ENCODE measurements around the gene XYLT2.

The XYLT2 gene

DNA sequence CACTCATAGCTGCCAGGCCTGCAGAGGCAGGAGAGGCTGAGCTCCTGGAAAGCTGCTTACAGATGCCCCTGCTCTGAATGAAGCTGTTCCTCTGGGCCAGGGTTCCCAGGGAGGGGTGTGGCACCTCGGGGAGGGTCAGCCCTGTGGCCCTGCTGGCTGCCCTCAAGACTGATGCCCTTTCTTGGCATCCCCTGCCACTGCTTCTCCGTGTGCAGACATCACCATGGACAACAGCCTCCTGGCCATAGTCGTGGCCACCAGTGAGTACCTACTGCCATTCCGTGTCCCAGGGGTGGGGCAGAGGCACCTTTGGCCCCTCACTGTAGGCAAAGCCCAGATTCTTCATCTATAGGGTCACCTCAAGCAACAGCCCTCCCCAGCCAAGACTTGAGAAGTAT is 18.1 kb downstream of the XYLT2 start:
- DNase-seq (ENCODE audit: low spot score): no peak

DNA sequence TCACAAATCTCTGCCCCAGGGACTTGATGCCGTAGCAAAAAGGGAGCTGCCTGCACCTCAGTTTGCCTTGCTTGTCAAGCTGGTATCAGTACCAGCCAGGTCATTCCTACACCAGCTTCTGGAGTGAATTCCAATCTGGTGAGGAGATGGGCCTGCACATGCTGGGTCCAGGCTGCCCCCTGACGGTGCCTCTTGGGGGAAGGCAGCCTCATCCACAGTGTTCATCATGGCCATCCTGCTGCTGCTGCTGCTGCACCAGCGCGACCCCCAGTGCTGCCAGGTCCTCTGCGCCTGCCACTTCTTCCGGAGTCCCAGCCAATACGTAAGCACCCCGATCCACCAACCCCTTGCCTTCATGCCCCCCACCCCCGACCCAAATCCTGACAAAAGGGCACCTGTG is 18.8 kb downstream of the XYLT2 start:
- no peak for DNase-seq (ENCODE audit: low spot score)

DNA sequence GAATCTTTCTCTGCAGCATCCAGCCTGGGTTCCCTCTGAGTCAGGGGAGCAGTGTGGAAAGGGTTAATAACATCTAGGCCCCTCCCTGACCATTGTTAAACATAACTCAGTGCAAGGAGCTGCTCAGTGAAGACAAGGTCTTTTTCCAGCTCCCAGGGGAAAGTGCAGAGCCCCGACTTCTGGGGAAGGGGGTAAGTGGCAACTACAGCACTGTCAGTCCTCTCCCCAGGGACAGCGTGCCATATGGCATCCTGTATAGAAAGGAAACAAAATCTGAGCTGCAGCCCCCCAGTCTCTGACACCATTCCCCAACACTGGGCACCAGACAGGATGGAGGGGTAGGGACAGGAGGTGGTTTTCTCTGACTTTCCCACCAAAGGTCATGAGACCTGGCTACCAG is 19.2 kb downstream of the XYLT2 start:
- DNase-seq (ENCODE audit: low spot score): no peak

DNA sequence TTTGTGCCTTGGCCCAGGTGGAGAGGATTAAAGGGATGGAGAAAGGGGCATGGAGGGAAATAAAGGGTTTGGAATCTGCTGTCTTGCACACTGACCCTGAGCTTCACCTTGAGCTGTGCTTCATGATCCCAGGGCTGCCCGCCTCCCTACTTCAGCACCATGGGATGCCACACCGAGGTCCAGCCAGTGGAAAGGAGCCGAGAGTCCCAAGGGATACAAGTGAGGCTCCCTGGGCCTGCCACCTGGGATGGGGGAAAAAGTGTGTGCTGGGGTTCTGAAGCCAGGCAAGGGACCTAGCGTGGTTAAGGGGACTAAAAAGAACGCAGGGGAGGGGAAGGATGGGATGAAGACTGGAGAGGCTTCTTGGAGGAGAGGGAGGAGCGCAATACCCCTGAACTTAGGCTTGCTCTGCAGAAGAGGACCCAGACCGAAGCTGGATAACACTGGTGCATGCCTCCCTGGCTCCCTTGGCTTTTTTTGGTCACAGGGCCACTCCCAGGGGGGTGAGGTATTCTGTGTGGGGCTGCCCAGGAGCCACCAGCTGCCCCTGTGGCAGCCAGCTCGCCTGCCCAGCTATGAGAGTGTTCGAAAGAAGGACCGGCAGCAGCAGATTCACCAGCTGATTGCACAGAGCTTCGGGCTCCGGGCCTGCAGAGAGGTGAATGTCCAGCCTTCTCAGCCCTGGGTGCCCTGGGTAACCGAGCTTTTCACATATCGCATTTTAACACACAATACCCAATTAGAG is 19.9 kb downstream of the XYLT2 start:
- DNase-seq (ENCODE audit: low spot score): no peak

DNA sequence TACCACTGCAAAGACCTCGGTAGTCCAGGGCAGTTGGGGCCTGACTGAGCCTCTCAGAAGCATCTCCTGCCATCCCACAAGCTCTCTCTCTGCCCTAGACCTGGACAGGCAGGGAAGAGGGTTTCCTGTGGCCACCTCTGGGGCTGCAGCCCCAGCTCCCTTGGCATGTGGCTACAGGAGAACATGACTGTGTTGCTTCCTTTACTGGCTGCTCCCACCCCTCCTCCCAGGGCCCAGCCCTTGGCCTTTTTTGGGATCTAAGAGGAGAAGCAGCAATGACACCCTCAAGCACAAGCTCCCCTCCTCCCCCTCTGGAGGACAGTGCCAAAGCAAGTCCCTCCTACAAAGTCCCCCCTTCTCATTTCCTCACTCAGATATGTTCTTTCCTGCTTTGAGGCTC is 21.5 kb downstream of the XYLT2 start:
- DNase-seq (ENCODE audit: low spot score): no peak

DNA sequence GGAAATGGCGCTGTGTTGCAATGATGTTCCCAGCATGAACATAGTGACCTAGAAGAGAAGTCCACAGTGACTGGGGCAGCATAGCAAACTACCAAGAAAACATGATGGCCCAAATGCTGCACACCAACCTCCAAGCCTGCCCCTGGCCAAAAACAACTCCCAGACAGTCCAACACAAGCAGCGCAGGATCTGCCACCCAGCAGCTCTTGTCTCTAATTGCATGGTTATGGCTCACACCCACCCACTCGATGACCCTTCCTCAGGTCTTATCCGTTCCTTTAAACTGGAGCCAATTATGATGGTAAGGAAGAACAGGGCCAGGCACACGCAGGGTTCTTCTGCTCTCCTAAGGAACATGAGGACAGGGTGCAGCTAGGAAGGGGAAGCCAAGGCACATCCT is 24.1 kb downstream of the XYLT2 start:
- DNase-seq (ENCODE audit: low spot score): no peak

DNA sequence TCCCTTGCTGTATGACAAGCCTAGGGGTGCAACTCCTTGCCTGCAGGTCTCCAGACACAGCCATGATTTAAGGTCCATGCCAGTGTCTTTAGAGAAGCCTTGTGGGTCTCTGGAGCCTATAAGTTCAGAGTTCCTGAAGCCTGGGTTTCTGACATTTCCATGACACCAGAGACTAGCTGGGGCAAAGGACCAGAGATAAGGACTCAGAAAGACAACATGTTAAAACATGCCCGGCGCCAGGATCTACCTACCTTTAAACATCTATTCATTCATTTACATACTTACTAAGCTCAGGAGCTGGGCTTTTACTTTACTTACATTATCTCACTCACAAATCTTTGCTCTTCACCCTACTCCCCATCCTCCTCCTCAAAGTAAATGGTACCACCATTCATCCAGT is 25.6 kb downstream of the XYLT2 start:
- DNase-seq (ENCODE audit: low spot score): no peak

DNA sequence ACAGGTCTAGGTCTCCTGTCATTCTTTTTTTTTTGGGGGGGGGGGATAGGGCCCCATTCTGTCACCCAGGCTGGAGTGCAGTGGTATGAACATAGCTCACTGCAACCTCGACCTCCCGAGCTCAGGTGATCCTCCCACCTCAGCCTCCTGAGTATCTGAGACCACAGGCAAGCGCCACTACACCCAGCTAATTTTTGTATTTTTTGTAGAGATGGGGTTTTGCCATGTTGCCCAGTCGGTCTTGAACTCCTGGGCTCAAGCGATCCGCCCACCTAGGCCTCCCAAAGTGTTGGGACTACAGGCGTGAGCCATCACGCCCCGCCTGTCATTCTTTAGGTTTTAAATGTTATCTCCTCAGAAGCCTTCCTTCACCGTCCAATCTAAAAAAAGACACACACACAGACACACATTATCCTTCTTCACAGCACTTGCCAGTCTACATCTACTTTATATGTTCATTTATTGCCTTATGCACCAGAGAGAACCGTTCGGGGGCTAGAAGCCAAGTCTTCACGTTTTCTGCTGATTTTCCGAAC is 26.4 kb downstream of the XYLT2 start:
- no peak for DNase-seq (ENCODE audit: low spot score)

DNA sequence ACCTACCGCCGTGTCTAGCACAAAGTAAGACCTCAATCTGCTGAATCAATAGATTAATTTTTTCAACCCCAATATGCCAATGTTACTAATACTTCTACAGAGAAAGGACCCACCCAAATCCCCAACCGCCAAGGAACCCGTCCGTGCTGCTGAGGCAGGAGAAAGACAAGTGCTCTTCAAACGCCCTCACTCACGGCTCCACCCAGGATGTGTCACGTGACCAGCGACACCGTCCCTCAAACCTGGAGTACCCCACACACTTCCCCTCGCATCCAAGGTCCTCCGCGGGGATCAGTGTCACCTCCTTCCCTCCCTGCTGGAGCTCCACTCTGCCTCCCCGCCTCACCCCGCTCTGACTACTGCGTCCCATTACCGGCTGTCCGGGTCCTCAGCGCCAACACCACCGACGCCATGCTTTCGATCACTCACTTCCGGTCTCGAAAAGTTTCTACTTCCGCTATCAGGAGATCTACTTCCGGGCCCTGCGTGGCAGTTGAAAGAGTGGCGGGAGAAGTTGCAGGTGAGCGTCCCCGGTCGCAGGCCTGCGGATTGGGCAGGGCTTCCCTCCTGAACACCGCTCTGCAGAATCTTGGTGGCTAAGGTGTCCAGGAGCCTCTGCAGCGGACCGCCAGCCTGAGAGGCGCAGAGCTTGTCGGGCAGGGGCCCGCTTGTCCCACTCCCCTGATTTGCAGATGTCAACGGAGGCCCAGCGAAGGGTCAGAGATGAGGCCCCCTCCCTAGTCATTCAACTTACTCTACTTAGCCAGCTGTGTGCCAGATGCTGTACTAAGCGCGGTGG is 27.0 kb downstream of the XYLT2 start, which contains the start of the genes EME1 and MRPL27:
EME1 (plus strand) TSS at position 472 of the 799 bp plus-strand sequence. CDS start 1,980 bp downstream, outside the sequence.
MRPL27 (minus strand) TSS at position 427 of the 799 bp plus-strand sequence; CDS start at position 413, 14 bp downstream.
- DNase-seq (ENCODE audit: low spot score): peak; percentile 93

DNA sequence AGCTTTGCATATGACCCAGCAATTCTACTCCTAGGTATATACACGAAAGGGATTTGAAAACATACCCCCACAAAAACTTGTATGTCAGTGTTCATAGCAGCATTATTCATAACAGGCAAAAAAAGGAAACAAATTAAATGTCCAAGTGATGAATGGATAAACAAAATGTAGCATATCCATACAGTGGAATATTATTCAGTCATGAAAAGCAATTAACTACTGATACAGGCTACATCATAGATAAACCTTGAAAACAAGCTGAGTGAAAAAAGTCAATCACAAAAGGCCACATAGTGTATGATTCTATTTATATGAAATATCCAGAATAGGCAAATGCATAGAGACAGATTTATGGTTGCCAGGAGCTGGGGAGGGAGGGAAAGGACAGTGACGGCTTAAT is 27.8 kb downstream of the XYLT2 start:
- no peak for DNase-seq (ENCODE audit: low spot score)

DNA sequence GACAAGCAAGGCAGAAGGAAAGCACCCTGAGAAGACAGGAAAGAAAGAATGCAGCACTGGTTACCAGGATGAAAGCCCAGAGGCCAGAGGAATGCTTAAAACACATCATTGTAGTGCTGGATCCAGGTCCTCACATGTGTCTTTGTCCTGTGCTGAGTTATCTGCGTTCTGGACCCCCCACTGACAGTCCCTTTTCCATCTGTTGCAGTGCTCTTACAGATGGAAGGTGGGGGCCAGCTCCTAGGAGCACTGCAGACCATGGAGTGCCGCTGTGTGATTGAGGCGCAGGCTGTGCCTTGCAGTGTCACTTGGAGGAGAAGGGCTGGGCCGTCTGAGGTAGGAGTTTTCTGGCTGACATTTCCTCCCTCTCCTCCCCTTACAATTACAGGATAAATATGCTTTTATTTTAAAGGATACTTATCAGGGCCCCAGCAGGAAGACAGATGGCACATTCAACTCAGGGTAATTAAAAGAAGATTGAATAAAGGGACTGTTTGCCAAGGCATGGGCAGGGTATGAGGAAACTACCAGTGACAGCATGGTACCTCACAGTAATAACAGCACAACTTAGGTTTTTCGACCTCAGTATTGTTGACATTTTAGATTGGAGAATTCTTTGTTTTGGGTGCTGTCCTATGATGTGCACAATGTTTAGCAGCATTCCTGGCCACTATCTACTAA is 30.1 kb downstream of the XYLT2 start:
- no peak for DNase-seq (ENCODE audit: low spot score)

DNA sequence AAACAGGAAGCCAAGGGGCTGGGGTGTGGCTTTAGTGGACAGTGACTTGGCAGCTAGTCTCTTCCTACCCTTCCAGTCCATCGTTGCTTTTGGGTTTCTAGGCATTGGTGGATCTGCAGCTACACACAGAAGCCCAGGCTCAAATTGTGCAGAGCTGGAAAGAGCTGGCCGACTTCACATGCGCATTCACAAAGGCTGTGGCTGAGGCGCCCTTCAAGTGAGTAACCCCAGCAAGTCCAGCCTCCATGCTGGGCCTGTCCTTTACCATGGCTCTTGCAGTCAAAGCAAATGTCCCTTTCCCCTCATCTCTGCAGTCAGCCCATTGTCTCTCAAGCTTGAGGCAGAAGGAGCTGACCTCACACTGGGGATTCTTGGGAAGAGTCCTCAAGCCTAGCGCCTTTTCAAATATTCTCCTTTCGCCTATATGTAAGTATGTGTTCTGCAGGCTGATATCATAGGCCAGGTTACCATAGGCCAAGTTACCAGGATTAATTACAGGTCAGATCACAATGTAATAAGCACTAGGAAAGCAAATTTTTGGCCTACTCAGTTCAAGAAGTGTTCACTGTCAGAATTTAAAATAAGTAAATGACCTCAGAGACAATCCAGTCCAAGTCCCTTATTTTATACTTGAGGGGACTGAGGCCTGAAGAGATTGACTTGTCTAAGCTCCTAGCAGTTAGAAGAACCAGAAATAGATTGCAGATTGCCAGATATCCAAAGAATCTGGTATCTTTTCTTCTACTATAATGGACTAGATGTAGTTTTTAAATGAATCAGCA is 33.6 kb downstream of the XYLT2 start:
- no peak for DNase-seq (ENCODE audit: low spot score)

DNA sequence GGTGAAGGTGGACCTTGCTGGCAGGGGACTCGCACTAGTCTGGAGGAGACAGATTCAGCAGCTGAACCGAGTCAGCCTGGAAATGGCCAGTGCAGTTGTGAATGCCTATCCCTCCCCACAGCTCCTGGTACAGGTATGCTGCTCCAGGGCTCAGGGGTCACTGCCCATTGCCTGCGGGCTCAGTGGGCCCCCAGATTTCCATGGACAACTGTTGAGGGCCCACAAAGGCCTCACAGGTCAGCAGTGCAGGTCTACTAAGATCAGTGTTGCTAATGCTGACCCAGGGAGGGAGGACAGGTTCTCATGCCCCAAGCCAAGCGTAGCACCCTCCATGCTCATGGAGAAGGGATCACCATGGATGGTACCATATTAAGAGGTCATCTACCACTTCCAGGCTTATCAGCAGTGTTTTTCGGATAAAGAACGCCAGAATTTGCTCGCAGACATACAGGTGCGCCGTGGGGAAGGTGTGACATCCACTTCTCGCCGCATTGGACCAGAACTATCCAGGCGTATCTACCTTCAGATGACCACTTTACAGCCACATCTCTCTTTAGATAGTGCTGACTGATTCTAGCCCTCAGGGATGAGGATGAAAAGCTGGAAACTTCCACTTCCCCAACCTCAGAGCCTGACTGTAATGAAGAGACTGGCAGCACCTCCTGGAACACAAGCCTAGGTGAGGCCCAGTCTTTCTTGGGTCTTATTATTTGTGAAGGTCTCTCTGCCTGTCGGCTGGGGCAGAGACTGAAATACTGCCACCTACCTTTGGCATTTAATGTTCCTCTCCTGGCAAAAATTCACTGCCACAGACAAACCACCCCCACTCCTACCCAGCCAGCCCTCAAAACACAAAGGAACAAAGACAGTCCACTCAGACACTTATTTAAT is 34.7 kb downstream of the XYLT2 start:
- DNase-seq (ENCODE audit: low spot score): no peak

DNA sequence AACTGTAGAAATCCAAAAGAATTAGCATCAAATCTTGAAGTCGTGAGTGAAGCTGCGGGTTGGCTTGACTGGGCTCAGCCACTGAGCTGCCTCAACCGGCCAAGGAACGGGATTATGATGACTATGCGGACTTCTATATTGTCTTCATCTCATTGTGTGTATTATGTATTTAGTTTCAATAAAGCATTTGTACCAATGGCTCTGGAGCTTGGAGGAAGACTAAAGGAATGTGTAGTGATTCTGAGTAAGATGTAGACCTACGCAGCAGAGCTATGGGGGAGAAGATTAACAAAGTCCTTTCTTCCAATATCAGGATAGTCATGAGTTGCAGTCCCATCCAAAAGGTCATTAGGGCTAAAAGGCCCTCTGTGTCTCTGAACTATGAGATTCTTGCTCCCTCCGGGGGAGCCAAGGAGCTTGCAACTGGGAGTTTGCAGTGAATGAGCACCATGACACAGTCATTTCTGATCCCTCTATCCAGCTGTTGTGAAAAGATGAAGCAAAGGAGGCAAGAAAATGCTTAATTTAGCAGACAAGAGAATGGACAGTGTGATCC is 35.4 kb downstream of the XYLT2 start:
- DNase-seq (ENCODE audit: low spot score): no peak

DNA sequence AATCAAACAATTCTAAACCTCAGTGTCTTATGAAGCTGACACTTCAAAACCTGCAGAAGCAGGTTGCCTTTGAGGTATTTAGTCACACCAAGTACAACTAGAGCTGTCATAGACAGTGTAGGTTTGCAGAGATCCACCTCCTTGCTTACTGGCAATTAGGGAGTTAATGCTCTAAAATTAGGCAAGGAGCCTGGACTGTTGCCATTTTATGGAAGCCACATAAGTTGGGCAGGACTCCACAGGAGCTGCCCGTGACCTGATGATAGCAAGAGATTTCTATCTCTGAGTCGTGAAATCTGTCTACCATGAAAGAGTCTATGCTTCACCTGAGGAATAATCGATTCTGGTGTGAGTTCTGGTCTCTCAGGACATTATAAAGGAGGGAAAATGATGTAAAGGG is 36.0 kb downstream of the XYLT2 start:
- DNase-seq (ENCODE audit: low spot score): no peak

DNA sequence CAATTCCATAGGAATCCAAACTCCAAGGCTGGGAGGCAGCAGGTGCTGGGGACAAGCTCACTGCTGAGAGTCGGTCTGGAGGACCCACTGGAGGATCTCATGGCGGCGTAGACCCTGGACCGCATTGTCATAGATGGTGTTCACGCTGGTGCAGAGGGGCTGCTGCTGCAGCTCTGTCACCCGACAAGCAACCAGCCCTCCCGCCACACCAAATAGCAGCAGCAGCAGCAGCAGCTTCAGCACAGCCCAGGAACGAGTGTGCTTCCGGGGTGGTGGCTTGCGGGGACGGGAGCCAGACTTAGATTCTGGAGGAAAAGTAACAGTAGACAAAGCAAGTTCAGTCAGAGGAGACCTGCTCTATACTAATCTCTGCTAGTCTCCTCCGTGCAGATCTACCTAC is 37.0 kb downstream of the XYLT2 start:
- no peak for DNase-seq (ENCODE audit: low spot score)

DNA sequence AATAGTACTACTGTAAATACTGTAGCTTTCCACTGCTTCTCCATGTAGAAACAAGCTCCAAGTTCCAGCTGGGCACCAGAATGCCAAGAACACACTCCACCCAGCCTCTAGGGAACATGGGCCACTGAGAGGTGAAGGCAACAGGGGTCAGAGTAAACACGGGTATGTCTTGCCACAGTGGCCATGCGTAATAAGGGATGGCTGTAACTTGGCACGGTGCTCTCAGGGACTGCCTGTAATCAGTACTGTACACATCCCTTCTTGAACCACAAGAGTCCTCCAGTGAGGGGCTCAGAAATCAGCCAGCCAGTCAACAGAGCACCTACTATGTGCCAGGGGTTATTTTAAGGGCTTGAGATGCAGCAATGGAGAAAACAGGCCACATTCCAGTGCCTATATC is 40.6 kb downstream of the XYLT2 start:
- no peak for DNase-seq (ENCODE audit: low spot score)

DNA sequence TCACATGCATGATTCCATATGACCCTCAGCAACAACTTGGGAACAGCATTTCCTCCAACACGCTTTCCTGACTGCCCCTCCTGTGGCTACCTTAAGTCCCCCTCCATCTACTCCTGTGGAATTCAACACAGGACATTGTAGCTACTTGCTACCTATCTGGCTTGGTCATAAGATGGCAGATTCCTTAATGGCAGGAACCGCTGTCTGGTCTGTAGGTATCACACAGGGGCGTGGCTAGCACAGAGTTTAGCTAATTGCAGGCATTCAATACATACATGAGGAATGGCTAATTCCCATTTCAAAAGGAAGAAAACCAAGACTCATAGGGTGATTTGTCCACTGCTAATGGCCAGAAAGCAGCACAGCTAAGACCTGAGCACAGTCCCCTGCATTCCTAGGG is 42.8 kb downstream of the XYLT2 start:
- no peak for DNase-seq (ENCODE audit: low spot score)

DNA sequence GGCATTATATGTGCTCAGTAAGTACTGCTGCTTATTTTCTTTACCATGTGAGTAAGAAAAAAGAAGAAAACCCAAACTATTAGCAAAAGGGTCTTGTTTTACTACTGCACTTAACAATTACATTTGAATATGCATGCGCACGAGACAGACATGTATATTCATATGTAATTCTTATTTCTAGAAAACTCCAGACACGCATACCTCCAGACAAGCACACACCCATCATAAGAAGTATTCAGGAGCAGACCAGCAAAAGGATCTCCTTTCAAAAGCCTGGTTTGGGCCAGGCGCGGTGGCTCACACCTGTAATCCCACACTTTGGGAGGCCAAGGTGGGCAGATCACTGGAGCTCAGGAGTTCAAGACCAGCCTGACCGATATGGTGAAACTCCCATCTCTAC is 43.6 kb downstream of the XYLT2 start:
- no peak for DNase-seq (ENCODE audit: low spot score)

DNA sequence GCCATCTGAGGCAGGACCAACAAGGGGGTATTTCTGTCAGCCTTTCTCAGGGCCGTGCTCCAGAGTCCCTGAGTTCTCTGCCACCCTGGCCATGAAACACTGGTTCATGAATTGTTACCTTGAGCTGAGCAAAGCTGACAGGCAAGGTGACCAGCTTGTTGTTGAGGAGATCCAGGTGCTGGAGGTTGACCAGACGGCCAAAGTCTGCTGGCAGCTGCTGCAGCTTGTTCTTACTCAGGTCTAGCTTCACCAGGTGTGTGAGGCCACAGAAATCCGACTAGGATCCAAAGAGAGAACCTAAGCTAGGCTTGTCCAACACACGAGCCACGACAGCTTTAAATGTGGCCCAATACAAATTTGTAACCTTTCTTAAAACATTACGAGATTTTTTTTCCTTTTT is 46.7 kb downstream of the XYLT2 start:
- no peak for DNase-seq (ENCODE audit: low spot score)
